ENCODE measurements around the gene TPST1.

GRCh38 chr7:66261941-66262340 is 56.8 kb downstream of the TPST1 start:
- TF ChIP-seq POLR2A (IDR thresholded peaks at IDR 0.05) (no peak), CTCF (IDR thresholded peaks at IDR 0.05) (no peak)
